SK-N-SH (cell line): ENCODE data around the gene DNAH9. TPM values are rescaled to one million over a fixed set of nuclear protein-coding genes. Genes with fewer than 3 reads are reported as not detected.

Source experiments
- CTCF ChIA-PET: fragments of 300-600, 350-600 bp; formaldehyde crosslinking; extraction: SDS; loops from one replicate; lab custom pipeline; 2021; lab: Yijun Ruan, JAX
- POLR2A ChIA-PET: fragments of 350-600 bp; sonication (Branson Sonifier 250); formaldehyde crosslinking; extraction: SDS; loops from one replicate; lab custom pipeline; 2020; ENCODE audit warnings: antibody characterized with exemption, inconsistent platforms; lab: Yijun Ruan, JAX
- DNase-seq: peaks from one replicate; pipeline ENCODE4 v3.0.0; 2012
- H2AFZ ChIP-seq: fragments of 200-600 bp; sonication (generic); 2 replicates; pipeline ENCODE4 v1.8.1; 2016; ENCODE audit warnings: antibody characterized with exemption, mild to moderate bottlenecking, low read depth
- H3F3A ChIP-seq: fragments of 200-600 bp; sonication (generic); replicated peaks from 2 replicates; pipeline ENCODE3; 2016; ENCODE audit warnings: antibody characterized with exemption, mild to moderate bottlenecking; ENCODE audit not compliant: insufficient read depth
- H3K27ac ChIP-seq, 2 experiments: fragments of 200-500 bp in 1 of 2; fragments of 200-600 bp in 1 of 2; sonication (Bioruptor generic) in 1 of 2; sonication (generic), shearing (Covaris generic) in 1 of 2; 2 replicates each; pipeline versions ENCODE4 v1.5.1 to v1.6.1; 2014 to 2016; ENCODE audit warnings: low read depth in 2 of 2, inconsistent platforms in 1 of 2, low read length in 1 of 2, mild to moderate bottlenecking in 1 of 2, mixed read lengths in 1 of 2
- H3K27me3 ChIP-seq: fragments of 200-600 bp; sonication (generic), shearing (Covaris generic); 2 replicates; pipeline ENCODE4 v1.6.1; 2016; ENCODE audit warnings: mixed run types; ENCODE audit not compliant: insufficient read depth
- H3K36me3 ChIP-seq, 2 experiments: fragments of 200-500 bp in 1 of 2; fragments of 200-600 bp in 1 of 2; sonication (Bioruptor generic) in 1 of 2; sonication (generic) in 1 of 2; replicated peaks in 1 of 2; 2 replicates each; pipeline versions ENCODE3 to v1.5.1; 2014 to 2016; ENCODE audit warnings: low read length in 1 of 2, mild to moderate bottlenecking in 1 of 2; ENCODE audit not compliant: insufficient read depth in 2 of 2, control insufficient read depth in 1 of 2
- H3K4me1 ChIP-seq, 2 experiments: fragments of 200-500 bp in 1 of 2; fragments of 200-600 bp in 1 of 2; sonication (Bioruptor generic) in 1 of 2; sonication (generic), shearing (Covaris generic) in 1 of 2; 2 replicates each; pipeline versions ENCODE4 v1.5.1 to v1.6.1; 2014 to 2016; ENCODE audit warnings: low read depth in 1 of 2, low read length in 1 of 2, mixed run types in 1 of 2; ENCODE audit not compliant: insufficient read depth in 2 of 2, control insufficient read depth in 1 of 2
- H3K4me2 ChIP-seq: fragments of 200-600 bp; sonication (generic), shearing (Covaris generic); 2 replicates; pipeline ENCODE4 v1.6.1; 2017; ENCODE audit warnings: mixed run types
- H3K4me3 ChIP-seq, 2 experiments: fragments of 200-500 bp in 1 of 2; fragments of 200-600 bp in 1 of 2; sonication (Bioruptor generic) in 1 of 2; sonication (generic), shearing (Covaris generic) in 1 of 2; 2 replicates each; pipeline versions ENCODE4 v1.5.1 to v1.8.1; 2014 to 2016; ENCODE audit warnings: low read depth in 2 of 2, inconsistent platforms in 1 of 2, low read length in 1 of 2, mild to moderate bottlenecking in 1 of 2, mixed read lengths in 1 of 2, moderate library complexity in 1 of 2
- H3K79me2 ChIP-seq: fragments of 200-600 bp; sonication (generic); 2 replicates; pipeline ENCODE4 v1.8.1; 2017; ENCODE audit warnings: mild to moderate bottlenecking; ENCODE audit not compliant: insufficient read depth
- H3K9ac ChIP-seq: fragments of 200-600 bp; sonication (generic); 2 replicates; pipeline ENCODE4 v1.6.1; 2017; ENCODE audit warnings: mixed run types
- H3K9me2 ChIP-seq: fragments of 200-600 bp; sonication (generic); 2 replicates; pipeline ENCODE4 v1.6.1; 2017; ENCODE audit warnings: mixed run types
- H3K9me3 ChIP-seq: fragments of 200-600 bp; sonication (generic); 2 replicates; pipeline ENCODE4 v1.6.1; 2017; ENCODE audit warnings: mixed run types, mild to moderate bottlenecking, moderate library complexity
- H4K20me1 ChIP-seq: fragments of 200-600 bp; sonication (generic); 2 replicates; pipeline ENCODE4 v1.6.1; 2017; ENCODE audit warnings: mild to moderate bottlenecking, mixed run types; ENCODE audit not compliant: insufficient read depth
- CHD2 ChIP-seq: fragments of 150-350 bp; IDR thresholded peaks from 2 replicates; pipeline ENCODE4 v1.6.1; 2018; ENCODE audit warnings: low read length; ENCODE audit not compliant: partially characterized antibody
- ELF1 ChIP-seq: IDR thresholded peaks from 2 replicates; pipeline ENCODE4 v1.4.0; 2012
- EP300 ChIP-seq, 2 experiments: IDR thresholded peaks; 2 replicates each; pipeline versions ENCODE4 v1.4.0 to v1.6.1; 2012; ENCODE audit warnings: borderline replicate concordance in 1 of 2, low read depth in 1 of 2, low read length in 1 of 2
- EZH2phosphoT487 ChIP-seq: fragments of 200-600 bp; sonication (generic); IDR thresholded peaks from 2 replicates; pipeline ENCODE4 v1.6.1; 2017; ENCODE audit warnings: low read depth, mixed run types, mild to moderate bottlenecking, antibody characterized with exemption, moderate library complexity, borderline replicate concordance
- FOXJ3 ChIP-seq: sonication (generic); formaldehyde crosslinking; IDR thresholded peaks from 2 replicates; pipeline ENCODE4 v1.5.1; 2020; ENCODE audit warnings: mild to moderate bottlenecking, missing genetic modification reagents
- FOXM1 ChIP-seq: IDR thresholded peaks from 2 replicates; pipeline ENCODE4 v1.4.0; 2012; ENCODE audit warnings: low read depth, mild to moderate bottlenecking
- GABPA ChIP-seq: IDR thresholded peaks from 2 replicates; pipeline ENCODE4 v1.4.0; 2012; ENCODE audit warnings: low read depth, mild to moderate bottlenecking
- GATA2 ChIP-seq: sonication (generic); formaldehyde crosslinking; IDR thresholded peaks from 2 replicates; pipeline ENCODE4 v1.5.0; 2020; ENCODE audit warnings: mild to moderate bottlenecking, missing genetic modification reagents
- MXI1 ChIP-seq: IDR thresholded peaks from 2 replicates; pipeline ENCODE4 v1.6.1; 2012; ENCODE audit warnings: mild to moderate bottlenecking, low read depth, low read length, improper control_type of control experiment
- RAD21 ChIP-seq: IDR thresholded peaks from 2 replicates; pipeline ENCODE4 v1.6.1; 2012; ENCODE audit warnings: mild to moderate bottlenecking, low read length
- RCOR1 ChIP-seq: fragments of 150-350 bp; IDR thresholded peaks from 2 replicates; pipeline ENCODE4 v1.6.1; 2017; ENCODE audit warnings: antibody characterized with exemption, low read length
- RXRA ChIP-seq: IDR thresholded peaks from 2 replicates; pipeline ENCODE4 v1.4.0; 2012; ENCODE audit warnings: low read depth, mild to moderate bottlenecking, borderline replicate concordance
- SIN3A ChIP-seq: IDR thresholded peaks from 2 replicates; pipeline ENCODE4 v1.6.1; 2012; ENCODE audit warnings: low read depth, mild to moderate bottlenecking, low read length, moderate library complexity, borderline replicate concordance
- TAF1 ChIP-seq: IDR thresholded peaks from 2 replicates; pipeline ENCODE4 v1.6.1; 2012; ENCODE audit warnings: low read depth, mild to moderate bottlenecking, low read length, moderate library complexity, borderline replicate concordance
- TCF12 ChIP-seq: IDR thresholded peaks from 2 replicates; pipeline ENCODE4 v1.4.0; 2012
- WGBS: methylation state at CpG from one replicate; pipeline ENCODE4 v1.1.6; 2017; ENCODE audit warnings: low lambda C conversion rate; 5-methylcytosine and 5-hydroxymethylcytosine counted together
- polyA plus RNA-seq, 3 experiments: library from polyadenylated mRNA; depleted of rRNA; stranded (reverse); fragments of >200 nt; gene quantifications; 2 replicates each; pipeline ENCODE4 v1.2.3, GENCODE V29; 2012
- TF ChIP-seq, protein P1 (sequence below): IDR thresholded peaks from 2 replicates; pipeline ENCODE4 v1.4.0; 2012; ENCODE audit warnings: low read depth, borderline replicate concordance
- TF ChIP-seq, protein P2 (sequence below): IDR thresholded peaks from 2 replicates; pipeline ENCODE4 v1.4.0; 2012; ENCODE audit warnings: low read depth
- TF ChIP-seq, protein P3 (sequence below): IDR thresholded peaks from 2 replicates; pipeline ENCODE4 v1.4.0; 2012; ENCODE audit warnings: low read depth, borderline replicate concordance

The DNAH9 gene
- polyA plus RNA-seq, 1 of the 3 experiments (the other 2 are of a cell fraction) = not detected

DNA sequence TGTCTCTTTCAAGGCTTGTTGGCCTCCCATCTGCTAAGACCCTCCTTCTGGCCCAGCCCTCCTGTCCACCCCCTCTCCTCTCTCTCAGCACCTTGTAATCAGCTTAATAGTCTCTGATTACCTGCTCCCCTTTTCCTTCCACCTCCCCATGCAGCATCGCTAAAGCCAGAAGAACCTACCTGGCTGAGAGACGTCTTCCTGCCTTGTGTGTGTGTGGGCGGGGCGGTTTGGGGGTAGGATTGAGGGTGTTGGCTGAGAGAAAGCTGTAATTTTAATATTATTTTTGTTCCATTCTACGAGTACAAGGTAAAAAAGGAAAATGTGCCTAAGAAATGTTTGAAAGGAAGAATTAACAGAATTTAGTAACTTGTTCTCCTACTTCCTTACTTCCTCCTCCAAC lies 3.4 kb downstream of the DNAH9 start:
- H3K27ac ChIP-seq = no peak overlapping the region
- no peaks in the 10 kb centered on the region for H3K27me3 ChIP-seq
- WGBS = 39% methylated on average over 5 of the region's 5 CpGs
- H4K20me1 ChIP-seq = no peaks in the 10 kb centered on the region
- H3K9me3 ChIP-seq = no peaks in the 10 kb centered on the region
- peaks cover 0 to 9% of the 10 kb centered on the region in 2 experiments; a peak in 2 of 4 replicates for H3K4me1 ChIP-seq
- H3K4me3 ChIP-seq = no peak overlapping the region
- no peaks in the 10 kb centered on the region for H3K79me2 ChIP-seq
- no peaks in the 10 kb centered on the region for H3K9me2 ChIP-seq
- no peaks in the 10 kb centered on the region for H3F3A ChIP-seq
- DNase-seq = no peak
- ChIA-PET POLR2A (no interaction called here), CTCF (no interaction called here)
- H3K4me2 ChIP-seq = no peak overlapping the region
- H3K9ac ChIP-seq = no peak overlapping the region
- no peak overlapping the region for H2AFZ ChIP-seq
- TF ChIP-seq TAF1 (no peak), MXI1 (no peak), GABPA (no peak), ELF1 (no peak), TCF12 (no peak), FOXJ3 (CRISPR knock-in tag) (no peak), RAD21 (no peak), SIN3A (no peak)
- TF ChIP-seq, protein P1, sequence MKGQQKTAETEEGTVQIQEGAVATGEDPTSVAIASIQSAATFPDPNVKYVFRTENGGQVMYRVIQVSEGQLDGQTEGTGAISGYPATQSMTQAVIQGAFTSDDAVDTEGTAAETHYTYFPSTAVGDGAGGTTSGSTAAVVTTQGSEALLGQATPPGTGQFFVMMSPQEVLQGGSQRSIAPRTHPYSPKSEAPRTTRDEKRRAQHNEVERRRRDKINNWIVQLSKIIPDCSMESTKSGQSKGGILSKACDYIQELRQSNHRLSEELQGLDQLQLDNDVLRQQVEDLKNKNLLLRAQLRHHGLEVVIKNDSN = no peak
- TF ChIP-seq, protein P2, sequence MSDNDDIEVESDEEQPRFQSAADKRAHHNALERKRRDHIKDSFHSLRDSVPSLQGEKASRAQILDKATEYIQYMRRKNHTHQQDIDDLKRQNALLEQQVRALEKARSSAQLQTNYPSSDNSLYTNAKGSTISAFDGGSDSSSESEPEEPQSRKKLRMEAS = no peak
- TF ChIP-seq, protein P3, sequence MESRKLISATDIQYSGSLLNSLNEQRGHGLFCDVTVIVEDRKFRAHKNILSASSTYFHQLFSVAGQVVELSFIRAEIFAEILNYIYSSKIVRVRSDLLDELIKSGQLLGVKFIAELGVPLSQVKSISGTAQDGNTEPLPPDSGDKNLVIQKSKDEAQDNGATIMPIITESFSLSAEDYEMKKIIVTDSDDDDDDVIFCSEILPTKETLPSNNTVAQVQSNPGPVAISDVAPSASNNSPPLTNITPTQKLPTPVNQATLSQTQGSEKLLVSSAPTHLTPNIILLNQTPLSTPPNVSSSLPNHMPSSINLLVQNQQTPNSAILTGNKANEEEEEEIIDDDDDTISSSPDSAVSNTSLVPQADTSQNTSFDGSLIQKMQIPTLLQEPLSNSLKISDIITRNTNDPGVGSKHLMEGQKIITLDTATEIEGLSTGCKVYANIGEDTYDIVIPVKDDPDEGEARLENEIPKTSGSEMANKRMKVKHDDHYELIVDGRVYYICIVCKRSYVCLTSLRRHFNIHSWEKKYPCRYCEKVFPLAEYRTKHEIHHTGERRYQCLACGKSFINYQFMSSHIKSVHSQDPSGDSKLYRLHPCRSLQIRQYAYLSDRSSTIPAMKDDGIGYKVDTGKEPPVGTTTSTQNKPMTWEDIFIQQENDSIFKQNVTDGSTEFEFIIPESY = no peak
- no peaks in the 10 kb centered on the region for H3K36me3 ChIP-seq

DNA sequence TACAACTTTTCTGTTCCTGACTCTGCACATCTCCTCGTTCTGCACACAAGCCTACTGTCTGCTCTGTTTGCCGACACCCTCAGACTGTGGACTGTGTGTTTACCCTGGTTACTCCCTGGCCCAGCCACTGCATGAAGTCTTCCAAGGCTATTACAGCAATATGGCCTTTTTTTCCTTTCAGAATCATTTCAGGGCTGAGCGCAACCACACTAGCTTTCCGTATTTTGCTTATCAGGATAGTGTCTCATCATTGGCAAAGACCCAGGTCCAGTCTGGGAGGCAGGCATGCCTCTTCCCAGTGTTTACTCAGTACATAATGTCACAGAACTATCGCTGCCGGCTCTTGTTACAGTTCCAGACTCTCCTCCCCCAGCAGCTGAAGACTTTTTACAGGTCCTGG lies 10.1 kb downstream of the DNAH9 start:
- DNase-seq = peak; percentile 44

More for the DNA sequence above, 10.1 kb downstream of the DNAH9 start:
- H3K9ac ChIP-seq = no peak overlapping the region
- TF ChIP-seq MXI1 = peak; percentile 80; the same call in 1 of the 2 replicates
- TF ChIP-seq TCF12 = no peak
- no peak for TF ChIP-seq RXRA
- peak; percentile 59 for TF ChIP-seq CHD2
- TF ChIP-seq EZH2phosphoT487 = no peak
- peak in 1 of 2 experiments; percentile 42; a peak in 1 of 4 replicates for TF ChIP-seq EP300 (IDR thresholded peaks at IDR 0.05; ENCODE audit: borderline replicate concordance in 1 of 2, low read depth in 1 of 2, low read length in 1 of 2)
- TF ChIP-seq FOXJ3 (CRISPR knock-in tag) = peak; percentile 61; the same call in 1 of the 2 replicates
- TF ChIP-seq FOXM1 = no peak
- TF ChIP-seq, protein P1 = no peak
- TF ChIP-seq, protein P2 = no peak
- TF ChIP-seq RCOR1 = peak; percentile 36; the same call in 1 of the 2 replicates
- TF ChIP-seq GATA2 (CRISPR knock-in tag) = peak; percentile 61
- H3K79me2 ChIP-seq = no peaks in the 10 kb centered on the region
- CTCF ChIA-PET = interaction anchor here (1.2 kb wide), 1 partner anchor 36 kb away, joined by 6 read pairs; no protein-coding TSS in a partner anchor
- POLR2A ChIA-PET = no interaction called here
- no peaks in the 10 kb centered on the region for H3K27me3 ChIP-seq
- no peak overlapping the region for H3K4me3 ChIP-seq
- H3K4me2 ChIP-seq = no peak overlapping the region
- no peaks in the 10 kb centered on the region for H3K36me3 ChIP-seq
- peaks cover 0 to 50% of the 10 kb centered on the region in 2 experiments; a peak in 3 of 4 replicates for H3K4me1 ChIP-seq
- peak overlapping the region in 1 of 2 experiments; percentile 99; a peak in 2 of 4 replicates for H3K27ac ChIP-seq
- 5% methylated on average over 6 of the region's 6 CpGs for WGBS
- H2AFZ ChIP-seq = no peak overlapping the region
- H3F3A ChIP-seq = no peaks in the 10 kb centered on the region
- no peaks in the 10 kb centered on the region; the same call in 1 of the 2 replicates for H3K9me3 ChIP-seq
- no peaks in the 10 kb centered on the region for H4K20me1 ChIP-seq
- no peaks in the 10 kb centered on the region for H3K9me2 ChIP-seq
